Stimulated activated CD4-positive, alpha-beta T cell treated with anti-CD3 and anti-CD28 coated beads, Interleukin-15, amount 100 ng/mL, for 1 hour (primary cell): ENCODE measurements around the gene TRPM1.
"Not testable (repeated sequence)": the region's sequence is repeated elsewhere in the genome, so short reads cannot be mapped to it uniquely, and the experiment has no call there.

ENCODE experiments used
- DNase-seq, 2 donors: peaks; one replicate each; pipeline ENCODE4 v3.0.0-alpha.2; 2020; ENCODE audit warnings: low read depth in 1 of 2, low spot score in 1 of 2

The TRPM1 gene

GRCh38 chr15:31125061-31125460 lies 23.5 kb upstream of the TRPM1 start:
- DNase-seq: no peak

- DNase-seq: no peak
Observed at GRCh38 chr15:31116423-31117030, 15.0 kb upstream of the TRPM1 start.

GRCh38 chr15:31111091-31111647 lies 9.6 kb upstream of the TRPM1 start:
- no peak for DNase-seq

- no peak for DNase-seq
Observed at GRCh38 chr15:31108836-31109235, 7.3 kb upstream of the TRPM1 start.

- no peak for DNase-seq
Observed at GRCh38 chr15:31106495-31107300, 5.2 kb upstream of the TRPM1 start.

- DNase-seq: no peak
Observed at GRCh38 chr15:31104003-31104402, 2.5 kb upstream of the TRPM1 start.

- no peak for DNase-seq
Observed at GRCh38 chr15:31102374-31103342, 1.1 kb upstream of the TRPM1 start.

GRCh38 chr15:31102039-31102321 lies 455 bp upstream of the TRPM1 start:
- no peak for DNase-seq

GRCh38 chr15:31100738-31101137 lies 787 bp downstream of the TRPM1 start:
- DNase-seq: no peak

GRCh38 chr15:31098953-31099740 lies 2.4 kb downstream of the TRPM1 start:
- DNase-seq: no peak

- no peak for DNase-seq
Observed at GRCh38 chr15:31098491-31098917, 3.0 kb downstream of the TRPM1 start.

- DNase-seq: no peak
Observed at GRCh38 chr15:31096563-31096962, 5.0 kb downstream of the TRPM1 start.

GRCh38 chr15:31091481-31091880 lies 10.0 kb downstream of the TRPM1 start:
- no peak for DNase-seq

- DNase-seq: no peak
Observed at GRCh38 chr15:31090766-31091165, 10.8 kb downstream of the TRPM1 start.

GRCh38 chr15:31089368-31090047 lies 12.0 kb downstream of the TRPM1 start:
- DNase-seq: no peak

- no peak for DNase-seq
Observed at GRCh38 chr15:31088672-31089367, 12.7 kb downstream of the TRPM1 start.

- DNase-seq: not testable (repeated sequence)
Observed at GRCh38 chr15:31088041-31088440, 13.5 kb downstream of the TRPM1 start.

- no peak for DNase-seq
Observed at GRCh38 chr15:31086344-31086743, 15.2 kb downstream of the TRPM1 start.

- DNase-seq: no peak
Observed at GRCh38 chr15:31085359-31085758, 16.2 kb downstream of the TRPM1 start.

GRCh38 chr15:31084176-31084575 lies 17.3 kb downstream of the TRPM1 start:
- no peak for DNase-seq
